HCT116 (cell line): ENCODE results near the gene SLC4A2. TPM values are rescaled to one million over a fixed set of nuclear protein-coding genes. Genes with fewer than 3 reads are reported as not detected.

ENCODE experiments used
- ATAC-seq: fragments of 200-7000 bp; cut with Tn5 transposase; 2 replicates; pipeline ENCODE4 v1.9.1; 2020; ENCODE audit warnings: mild to moderate bottlenecking, moderate library complexity
- BruUV-seq: library from RNA; stranded (reverse); fragments of 400-500 nt; replicated peaks from 2 replicates; lab custom pipeline; 2021; lab: Mats Ljungman, UMichigan
- CTCF ChIA-PET: fragments of 300-600 bp; sonication (Branson Sonifier 250); formaldehyde crosslinking; loops from one replicate; lab custom pipeline; 2021; ENCODE audit warnings: antibody characterized with exemption; lab: Charles Lee
- POLR2A ChIA-PET: fragments of 300-600, 350-600 bp; sonication (Branson Sonifier 250); formaldehyde crosslinking; loops from one replicate; lab custom pipeline; 2021; ENCODE audit warnings: antibody characterized with exemption; lab: Charles Lee
- RAD21 ChIA-PET, 2 experiments: fragments of 300-600 bp; sonication (Branson Sonifier 250); formaldehyde crosslinking; loops; one replicate each; lab custom pipeline; 2023; ENCODE audit warnings: low total read pairs in 2 of 2; ENCODE audit not compliant: uncharacterized antibody in 2 of 2, unreplicated experiment in 2 of 2, low non-redundant PET in 1 of 2; lab: Charles Lee
- DNase-seq: peaks from one replicate; pipeline ENCODE4 v3.0.0-alpha.2; 2010; ENCODE audit warnings: low read depth, low spot score
- H2AFZ ChIP-seq: fragments of 200-600 bp; shearing (Covaris generic), sonication (generic); 2 replicates; pipeline ENCODE4 v1.6.1; 2017; ENCODE audit warnings: low read depth, mixed run types, mixed read lengths, antibody characterized with exemption, low read length; ENCODE audit not compliant: poor library complexity, severe bottlenecking
- H3K27ac ChIP-seq: 2 replicates; pipeline ENCODE4 v1.5.1; 2012; ENCODE audit warnings: low read depth, low read length
- H3K27me3 ChIP-seq: fragments of 200-600 bp; sonication (generic); 2 replicates; pipeline ENCODE4 v1.6.1; 2016; ENCODE audit warnings: mixed run types, low read length, mixed read lengths; ENCODE audit not compliant: insufficient read depth
- H3K36me3 ChIP-seq, 2 experiments: fragments of 200-500 bp in 1 of 2; fragments of 200-600 bp in 1 of 2; sonication (Bioruptor generic) in 1 of 2; sonication (generic) in 1 of 2; 2 replicates each; pipeline versions ENCODE4 v1.5.1 to v1.6.1; 2014 to 2016; ENCODE audit warnings: low read length in 2 of 2, inconsistent platforms in 1 of 2, mixed read lengths in 1 of 2, mixed run types in 1 of 2; ENCODE audit not compliant: insufficient read depth in 2 of 2, control insufficient read depth in 1 of 2
- H3K4me1 ChIP-seq, 2 experiments: fragments of 200-600 bp in 1 of 2; sonication (generic) in 1 of 2; 2 replicates each; pipeline versions ENCODE4 v1.5.1 to v1.6.1; 2012 to 2017; ENCODE audit warnings: low read length in 2 of 2, inconsistent platforms in 1 of 2, mild to moderate bottlenecking in 1 of 2, mixed read lengths in 1 of 2, mixed run types in 1 of 2, moderate library complexity in 1 of 2; ENCODE audit not compliant: insufficient read depth in 2 of 2, control insufficient read depth in 1 of 2
- H3K4me2 ChIP-seq: fragments of 200-600 bp; sonication (generic); 2 replicates; pipeline ENCODE4 v1.6.1; 2017; ENCODE audit warnings: mixed run types, low read length, mixed read lengths
- H3K4me3 ChIP-seq, 2 experiments: fragments of 200-600 bp in 1 of 2; sonication (generic) in 1 of 2; replicated peaks in 1 of 2; 2 replicates each; pipeline ENCODE4 v1.5.1; 2011 to 2016; ENCODE audit warnings: low read length in 2 of 2, control low read depth in 1 of 2, low read depth in 1 of 2, mild to moderate bottlenecking in 1 of 2, mixed read lengths in 1 of 2, mixed run types in 1 of 2
- H3K79me2 ChIP-seq: fragments of 200-600 bp; sonication (generic); 2 replicates; pipeline ENCODE4 v1.6.1; 2017; ENCODE audit warnings: mild to moderate bottlenecking, mixed run types, low read length, moderate library complexity, mixed read lengths; ENCODE audit not compliant: insufficient read depth
- H3K9ac ChIP-seq: fragments of 200-600 bp; sonication (generic); 2 replicates; pipeline ENCODE4 v1.6.1; 2016; ENCODE audit warnings: low read length, mixed read lengths
- H3K9me2 ChIP-seq: fragments of 200-600 bp; sonication (generic), shearing (Covaris generic); 2 replicates; pipeline ENCODE4 v1.6.1; 2017; ENCODE audit warnings: mixed run types, mild to moderate bottlenecking, moderate library complexity; ENCODE audit not compliant: insufficient read depth
- H3K9me3 ChIP-seq, 2 experiments: fragments of 200-500 bp in 1 of 2; fragments of 200-600 bp in 1 of 2; sonication (Bioruptor generic) in 1 of 2; sonication (generic) in 1 of 2; 2 replicates each; pipeline ENCODE4 v1.6.1; 2014 to 2017; ENCODE audit warnings: low read length in 2 of 2, mixed read lengths in 2 of 2, inconsistent platforms in 1 of 2, low read depth in 1 of 2, mild to moderate bottlenecking in 1 of 2, mixed run types in 1 of 2, moderate library complexity in 1 of 2; ENCODE audit not compliant: control insufficient read depth in 1 of 2, insufficient read depth in 1 of 2
- H4K20me1 ChIP-seq: fragments of 200-600 bp; sonication (generic), shearing (Covaris generic); 2 replicates; pipeline ENCODE4 v1.6.1; 2017; ENCODE audit warnings: mixed run types, mild to moderate bottlenecking, moderate library complexity; ENCODE audit not compliant: insufficient read depth
- ATF3 ChIP-seq: IDR thresholded peaks from 2 replicates; pipeline ENCODE4 v1.6.1; 2012
- CBX3 ChIP-seq: IDR thresholded peaks from 2 replicates; pipeline ENCODE4 v1.6.1; 2012; ENCODE audit warnings: low read depth
- CEBPB ChIP-seq: IDR thresholded peaks from 2 replicates; pipeline ENCODE4 v1.6.1; 2012; ENCODE audit warnings: low read depth
- CTCF ChIP-seq, 3 experiments: fragments of 200-600 bp in 1 of 3; sonication (generic) in 1 of 3; IDR thresholded peaks in 2 of 3; conservative IDR thresholded peaks in 1 of 3; 2 replicates each; pipeline ENCODE4 v1.5.1; 2012 to 2017; ENCODE audit warnings: low read depth in 2 of 3, low read length in 2 of 3, antibody characterized with exemption in 1 of 3, borderline replicate concordance in 1 of 3, control low read depth in 1 of 3, mild to moderate bottlenecking in 1 of 3, mixed read lengths in 1 of 3, mixed run types in 1 of 3, moderate library complexity in 1 of 3; ENCODE audit not compliant: insufficient read depth in 1 of 3
- EGR1 ChIP-seq: IDR thresholded peaks from 2 replicates; pipeline ENCODE4 v1.6.1; 2012; ENCODE audit warnings: low read depth
- EZH2phosphoT487 ChIP-seq: fragments of 200-600 bp; IDR thresholded peaks from 2 replicates; pipeline ENCODE4 v1.6.1; 2018; ENCODE audit warnings: antibody characterized with exemption, borderline replicate concordance
- FOSL1 ChIP-seq: IDR thresholded peaks from 2 replicates; pipeline ENCODE4 v1.6.1; 2012; ENCODE audit warnings: low read depth
- JUND ChIP-seq: IDR thresholded peaks from 2 replicates; pipeline ENCODE4 v1.6.1; 2012
- POLR2AphosphoS5 ChIP-seq: IDR thresholded peaks from 2 replicates; pipeline ENCODE4 v1.6.1; 2011; ENCODE audit warnings: mild to moderate bottlenecking, low read depth, low read length, moderate library complexity
- RAD21 ChIP-seq: IDR thresholded peaks from 2 replicates; pipeline ENCODE4 v1.6.1; 2012; ENCODE audit warnings: low read depth, mild to moderate bottlenecking
- SP1 ChIP-seq: IDR thresholded peaks from 2 replicates; pipeline ENCODE4 v1.6.1; 2012; ENCODE audit warnings: low read depth
- SRF ChIP-seq: IDR thresholded peaks from 2 replicates; pipeline ENCODE4 v1.6.1; 2012; ENCODE audit warnings: low read depth
- YY1 ChIP-seq: IDR thresholded peaks from 2 replicates; pipeline ENCODE4 v1.6.1; 2011; ENCODE audit warnings: low read length, low read depth, moderate library complexity, mild to moderate bottlenecking; ENCODE audit not compliant: insufficient replicate concordance; ENCODE audit errors: extremely low read depth
- ZFX ChIP-seq: fragments of 450-650 bp; IDR thresholded peaks from 2 replicates; pipeline ENCODE4 v1.6.1; 2017
- intact Hi-C: fragments of 100-400 bp; cut with micrococcal nuclease; formaldehyde crosslinking; loops from 2 replicates; pipeline ENCODE4 v1.10.0; 2022
- total RNA-seq: library from RNA; stranded (reverse); gene quantifications from one replicate; pipeline ENCODE4 v1.2.1, GENCODE V29; 2021; ENCODE audit not compliant: unreplicated experiment
- TF ChIP-seq, protein P1 (sequence below): IDR thresholded peaks from 2 replicates; pipeline ENCODE4 v1.6.1; 2012; ENCODE audit warnings: low read depth

Gene SLC4A2
- total RNA-seq, 1 experiment from 2014 or later: 240 TPM

DNA sequence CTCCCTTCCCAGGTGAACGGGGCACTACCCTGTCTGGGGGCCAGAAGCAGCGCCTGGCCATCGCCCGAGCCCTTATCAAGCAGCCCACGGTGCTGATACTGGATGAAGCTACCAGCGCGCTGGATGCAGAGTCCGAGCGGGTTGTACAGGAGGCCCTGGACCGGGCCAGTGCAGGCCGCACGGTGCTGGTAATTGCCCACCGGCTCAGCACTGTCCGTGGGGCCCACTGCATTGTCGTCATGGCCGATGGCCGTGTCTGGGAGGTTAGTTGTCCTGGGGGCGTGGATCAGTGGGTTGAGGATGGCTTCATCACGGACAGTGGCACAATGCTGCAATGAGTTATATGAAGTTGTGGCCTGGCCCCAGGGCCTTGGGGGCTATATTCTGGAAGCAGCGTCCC lies 15.4 kb upstream of the SLC4A2 start:
- intact Hi-C loops: no loop called here
- DNase-seq (no peak), ATAC-seq (no peak)
- TF ChIP-seq EGR1 (no peak), FOSL1 (no peak), JUND (no peak)
- Histone ChIP-seq H3K36me3 (no peaks in the 10 kb centered on the region), H3K4me2 (no peak overlapping the region), H3K9ac (no peak overlapping the region), H3K4me3 (no peak overlapping the region), H3K27me3 (no peaks in the 10 kb centered on the region), H3K9me3 (no peaks in the 10 kb centered on the region), H3K9me2 (no peaks in the 10 kb centered on the region), H4K20me1 (no peaks in the 10 kb centered on the region), H3K4me1 (peaks cover 11 to 12% of the 10 kb centered on the region in 2 experiments), H3K27ac (no peak overlapping the region), H2AFZ (no peak overlapping the region), H3K79me2 (no peaks in the 10 kb centered on the region)
- CTCF ChIA-PET: no interaction called here
- POLR2A ChIA-PET: no interaction called here
- BruUV-seq: no TSS peak
- RAD21 ChIA-PET: no interaction called here

GRCh38 chr7:151045262-151045661 lies 14.1 kb upstream of the SLC4A2 start:
- Histone ChIP-seq H3K4me2 (no peak overlapping the region), H2AFZ (no peak overlapping the region), H3K9me2 (no peaks in the 10 kb centered on the region), H3K9ac (no peak overlapping the region), H4K20me1 (no peaks in the 10 kb centered on the region), H3K9me3 (no peaks in the 10 kb centered on the region), H3K27ac (no peak overlapping the region), H3K36me3 (no peaks in the 10 kb centered on the region), H3K4me1 (no peaks in the 10 kb centered on the region), H3K79me2 (no peaks in the 10 kb centered on the region), H3K27me3 (no peaks in the 10 kb centered on the region), H3K4me3 (no peak overlapping the region)
- BruUV-seq: no TSS peak
- intact Hi-C loops: no loop called here
- DNase-seq (no peak), ATAC-seq (no peak)
- POLR2A ChIA-PET: no interaction called here
- CTCF ChIA-PET: no interaction called here
- RAD21 ChIA-PET: no interaction called here
- TF ChIP-seq ZFX: no peak
- TF ChIP-seq YY1: no peak
- TF ChIP-seq EGR1: no peak
- no peak for TF ChIP-seq CEBPB
- TF ChIP-seq, protein P1, sequence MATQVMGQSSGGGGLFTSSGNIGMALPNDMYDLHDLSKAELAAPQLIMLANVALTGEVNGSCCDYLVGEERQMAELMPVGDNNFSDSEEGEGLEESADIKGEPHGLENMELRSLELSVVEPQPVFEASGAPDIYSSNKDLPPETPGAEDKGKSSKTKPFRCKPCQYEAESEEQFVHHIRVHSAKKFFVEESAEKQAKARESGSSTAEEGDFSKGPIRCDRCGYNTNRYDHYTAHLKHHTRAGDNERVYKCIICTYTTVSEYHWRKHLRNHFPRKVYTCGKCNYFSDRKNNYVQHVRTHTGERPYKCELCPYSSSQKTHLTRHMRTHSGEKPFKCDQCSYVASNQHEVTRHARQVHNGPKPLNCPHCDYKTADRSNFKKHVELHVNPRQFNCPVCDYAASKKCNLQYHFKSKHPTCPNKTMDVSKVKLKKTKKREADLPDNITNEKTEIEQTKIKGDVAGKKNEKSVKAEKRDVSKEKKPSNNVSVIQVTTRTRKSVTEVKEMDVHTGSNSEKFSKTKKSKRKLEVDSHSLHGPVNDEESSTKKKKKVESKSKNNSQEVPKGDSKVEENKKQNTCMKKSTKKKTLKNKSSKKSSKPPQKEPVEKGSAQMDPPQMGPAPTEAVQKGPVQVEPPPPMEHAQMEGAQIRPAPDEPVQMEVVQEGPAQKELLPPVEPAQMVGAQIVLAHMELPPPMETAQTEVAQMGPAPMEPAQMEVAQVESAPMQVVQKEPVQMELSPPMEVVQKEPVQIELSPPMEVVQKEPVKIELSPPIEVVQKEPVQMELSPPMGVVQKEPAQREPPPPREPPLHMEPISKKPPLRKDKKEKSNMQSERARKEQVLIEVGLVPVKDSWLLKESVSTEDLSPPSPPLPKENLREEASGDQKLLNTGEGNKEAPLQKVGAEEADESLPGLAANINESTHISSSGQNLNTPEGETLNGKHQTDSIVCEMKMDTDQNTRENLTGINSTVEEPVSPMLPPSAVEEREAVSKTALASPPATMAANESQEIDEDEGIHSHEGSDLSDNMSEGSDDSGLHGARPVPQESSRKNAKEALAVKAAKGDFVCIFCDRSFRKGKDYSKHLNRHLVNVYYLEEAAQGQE: no peak
- TF ChIP-seq RAD21: no peak
- TF ChIP-seq SRF: no peak
- no peak for TF ChIP-seq SP1
- TF ChIP-seq CTCF (IDR thresholded peaks at IDR 0.05 in 2 of 3, conservative IDR thresholded peaks at IDR 0.05 in 1 of 3; ENCODE audit: borderline replicate concordance in 1 of 3, insufficient read depth in 1 of 3, low read depth in 2 of 3, low read length in 2 of 3): no peak
- no peak for TF ChIP-seq POLR2AphosphoS5
- TF ChIP-seq EZH2phosphoT487: no peak
- no peak for TF ChIP-seq FOSL1
- no peak for TF ChIP-seq ATF3
- TF ChIP-seq CBX3: no peak
